Measurements from ENCODE around the gene EXOC4.

EXOC4 gene

GRCh38 chr7:133360201-133360600, 107.3 kb downstream of the EXOC4 start:
- no peak overlapping the region for H3K4me3 ChIP-seq
- no peak overlapping the region for H3K27ac ChIP-seq
- DNase-seq (ENCODE audit: low spot score): no peak
- TF ChIP-seq, protein P1, sequence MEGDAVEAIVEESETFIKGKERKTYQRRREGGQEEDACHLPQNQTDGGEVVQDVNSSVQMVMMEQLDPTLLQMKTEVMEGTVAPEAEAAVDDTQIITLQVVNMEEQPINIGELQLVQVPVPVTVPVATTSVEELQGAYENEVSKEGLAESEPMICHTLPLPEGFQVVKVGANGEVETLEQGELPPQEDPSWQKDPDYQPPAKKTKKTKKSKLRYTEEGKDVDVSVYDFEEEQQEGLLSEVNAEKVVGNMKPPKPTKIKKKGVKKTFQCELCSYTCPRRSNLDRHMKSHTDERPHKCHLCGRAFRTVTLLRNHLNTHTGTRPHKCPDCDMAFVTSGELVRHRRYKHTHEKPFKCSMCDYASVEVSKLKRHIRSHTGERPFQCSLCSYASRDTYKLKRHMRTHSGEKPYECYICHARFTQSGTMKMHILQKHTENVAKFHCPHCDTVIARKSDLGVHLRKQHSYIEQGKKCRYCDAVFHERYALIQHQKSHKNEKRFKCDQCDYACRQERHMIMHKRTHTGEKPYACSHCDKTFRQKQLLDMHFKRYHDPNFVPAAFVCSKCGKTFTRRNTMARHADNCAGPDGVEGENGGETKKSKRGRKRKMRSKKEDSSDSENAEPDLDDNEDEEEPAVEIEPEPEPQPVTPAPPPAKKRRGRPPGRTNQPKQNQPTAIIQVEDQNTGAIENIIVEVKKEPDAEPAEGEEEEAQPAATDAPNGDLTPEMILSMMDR (IDR thresholded peaks at IDR 0.05): no peak

- TF ChIP-seq, protein P1 (IDR thresholded peaks at IDR 0.05): no peak
- Histone ChIP-seq H3K27ac (no peak overlapping the region), H3K4me3 (no peak overlapping the region)
- DNase-seq (ENCODE audit: low spot score): no peak
Observed at GRCh38 chr7:133361806-133362205, 108.9 kb downstream of the EXOC4 start.

DNA sequence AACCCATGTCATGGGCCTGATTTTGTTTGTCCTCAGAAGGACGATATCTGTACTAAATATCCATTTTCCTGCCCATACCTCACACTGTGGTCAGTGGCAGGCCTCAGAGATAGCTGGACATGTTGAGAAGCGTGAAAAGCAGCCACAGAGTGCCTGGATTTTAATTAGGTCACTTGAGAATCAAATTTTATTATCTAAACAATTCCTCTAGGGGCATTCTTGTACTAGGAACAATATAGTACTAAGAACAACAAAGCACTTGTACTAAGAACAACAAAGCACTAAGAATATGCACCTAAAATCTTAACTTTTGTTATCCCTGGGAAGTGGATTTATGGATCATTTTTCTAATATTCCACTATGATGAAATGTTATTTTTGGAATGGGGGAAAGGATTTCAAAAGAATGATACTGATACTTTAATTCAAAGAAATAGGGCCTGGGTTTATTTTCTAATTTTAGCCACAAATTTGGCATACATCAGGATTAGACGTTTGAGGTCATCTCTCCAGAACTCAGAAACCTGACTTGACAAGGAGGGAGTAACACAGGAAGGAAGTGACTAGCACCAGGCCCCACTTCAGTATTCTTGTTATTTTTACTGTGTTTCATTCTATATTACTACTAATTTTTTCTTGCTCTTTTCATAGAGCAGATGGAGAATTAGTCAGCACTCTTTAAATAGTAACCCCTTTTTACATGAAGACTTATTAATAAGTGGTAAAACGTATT, 112.2 kb downstream of the EXOC4 start:
- DNase-seq (ENCODE audit: low spot score): no peak
- H3K27ac ChIP-seq: no peak overlapping the region

GRCh38 chr7:133365917-133366316, 113.0 kb downstream of the EXOC4 start:
- H3K27ac ChIP-seq: no peak overlapping the region
- TF ChIP-seq, protein P1 (IDR thresholded peaks at IDR 0.05): no peak
- no peak overlapping the region for H3K4me3 ChIP-seq
- DNase-seq (ENCODE audit: low spot score): no peak

More for the DNA sequence above, 112.2 kb downstream of the EXOC4 start:
- H3K4me3 ChIP-seq: no peak overlapping the region
- TF ChIP-seq, protein P1 (IDR thresholded peaks at IDR 0.05): no peak

- DNase-seq (ENCODE audit: low spot score): no peak
- TF ChIP-seq, protein P1 (IDR thresholded peaks at IDR 0.05): no peak
- no peak overlapping the region for H3K4me3 ChIP-seq
- H3K27ac ChIP-seq: no peak overlapping the region
Observed at GRCh38 chr7:133367561-133367960, 114.7 kb downstream of the EXOC4 start.

DNA sequence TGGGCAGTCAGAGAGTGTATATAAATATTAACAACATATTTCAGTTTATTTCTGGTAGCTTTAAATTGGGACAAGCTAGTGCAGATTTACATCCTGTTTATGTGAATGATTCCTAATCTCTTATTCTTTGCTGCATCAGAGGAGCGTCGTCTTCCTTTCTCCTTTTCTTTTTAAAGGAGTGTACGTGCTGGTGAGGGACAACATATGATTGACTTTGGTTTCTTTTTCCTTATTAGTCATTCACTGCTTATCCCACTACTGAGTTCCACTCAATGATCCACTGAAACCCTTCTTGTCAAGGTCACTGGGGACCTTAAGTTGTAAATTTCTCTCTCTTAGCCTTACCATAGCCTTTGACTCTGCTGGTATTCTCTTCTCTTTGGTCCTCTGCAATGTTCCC, 116.3 kb downstream of the EXOC4 start:
- TF ChIP-seq, protein P1 (IDR thresholded peaks at IDR 0.05): no peak
- H3K27ac ChIP-seq: no peak overlapping the region
- no peak overlapping the region for H3K4me3 ChIP-seq
- DNase-seq (ENCODE audit: low spot score): no peak

- H3K27ac ChIP-seq: no peak overlapping the region
- TF ChIP-seq, protein P1 (IDR thresholded peaks at IDR 0.05): no peak
- no peak overlapping the region for H3K4me3 ChIP-seq
- no peak for DNase-seq (ENCODE audit: low spot score)
Observed at GRCh38 chr7:133371616-133372015, 118.7 kb downstream of the EXOC4 start.

Measured in coronary artery (tissue), 2 donors.